Duodenal mucosa (tissue), 2 donors: ENCODE data around the gene GGTLC1.

ENCODE experiments used
- H3K27ac ChIP-seq: one replicate; pipeline ENCODE4 v1.7.0; 2013; ENCODE audit warnings: low read depth, low read length
- H3K27me3 ChIP-seq, 2 donors: one replicate each; pipeline ENCODE4 v1.7.0; 2013; ENCODE audit warnings: low read length in 2 of 2, control low read depth in 1 of 2; ENCODE audit not compliant: insufficient read depth in 2 of 2, control insufficient read depth in 1 of 2
- H3K36me3 ChIP-seq, 2 donors: one replicate each; pipeline ENCODE4 v1.7.0; 2013; ENCODE audit warnings: low read length in 2 of 2, control low read depth in 1 of 2; ENCODE audit not compliant: insufficient read depth in 2 of 2, control insufficient read depth in 1 of 2
- H3K4me1 ChIP-seq, 2 donors: one replicate each; pipeline ENCODE4 v1.7.0; 2013; ENCODE audit warnings: low read length in 2 of 2, control low read depth in 1 of 2; ENCODE audit not compliant: insufficient read depth in 2 of 2, control insufficient read depth in 1 of 2
- H3K4me3 ChIP-seq, 2 donors: one replicate each; pipeline ENCODE4 v1.7.0; 2013; ENCODE audit warnings: low read length in 2 of 2, low read depth in 1 of 2
- H3K9ac ChIP-seq, 2 donors: one replicate each; pipeline ENCODE4 v1.7.0; 2013; ENCODE audit warnings: low read length in 2 of 2, low read depth in 1 of 2
- H3K9me3 ChIP-seq, 2 donors: one replicate each; pipeline ENCODE4 v1.7.0; 2013; ENCODE audit warnings: low read length in 2 of 2, control low read depth in 1 of 2; ENCODE audit not compliant: control insufficient read depth in 1 of 2

Gene GGTLC1

GRCh38 chr20:23967616-23967979 is 21.0 kb downstream of the GGTLC1 start:
- Histone ChIP-seq H3K36me3 (no peaks in the 10 kb centered on the region), H3K4me1 (no peaks in the 10 kb centered on the region), H3K27ac (no peak overlapping the region), H3K4me3 (no peak overlapping the region), H3K9me3 (no peaks in the 10 kb centered on the region), H3K9ac (no peak overlapping the region), H3K27me3 (no peaks in the 10 kb centered on the region)

- Histone ChIP-seq H3K4me3 (no peak overlapping the region), H3K9ac (no peak overlapping the region), H3K9me3 (no peaks in the 10 kb centered on the region), H3K27me3 (no peaks in the 10 kb centered on the region), H3K27ac (no peak overlapping the region), H3K4me1 (no peaks in the 10 kb centered on the region), H3K36me3 (no peaks in the 10 kb centered on the region)
Observed at GRCh38 chr20:23966927-23967615, 21.5 kb downstream of the GGTLC1 start.

DNA sequence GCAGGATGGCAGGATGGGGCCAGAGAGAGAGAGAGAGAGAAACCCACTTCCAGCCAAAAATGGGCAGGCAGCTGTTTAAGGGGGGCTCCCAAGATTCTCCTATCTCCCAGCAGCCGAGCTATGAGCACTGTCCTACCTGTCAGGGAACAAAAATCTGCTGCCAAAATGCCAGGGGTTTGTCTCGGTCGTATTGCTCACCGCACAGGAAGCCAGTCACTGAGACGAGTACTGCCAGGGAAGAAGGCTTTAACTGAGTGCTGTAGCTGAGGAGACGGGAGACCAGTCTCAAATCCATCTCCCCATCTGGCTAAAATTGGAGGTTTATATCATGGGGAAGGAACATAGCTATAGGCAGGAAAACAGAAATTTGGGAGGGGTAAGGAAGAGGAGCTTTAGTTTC is 22.3 kb downstream of the GGTLC1 start:
- Histone ChIP-seq H3K9me3 (no peaks in the 10 kb centered on the region), H3K4me3 (no peak overlapping the region), H3K27me3 (no peaks in the 10 kb centered on the region), H3K9ac (no peak overlapping the region), H3K4me1 (no peaks in the 10 kb centered on the region), H3K36me3 (no peaks in the 10 kb centered on the region), H3K27ac (no peak overlapping the region)

GRCh38 chr20:23963941-23964340 is 24.6 kb downstream of the GGTLC1 start:
- no peaks in the 10 kb centered on the region for H3K9me3 ChIP-seq

DNA sequence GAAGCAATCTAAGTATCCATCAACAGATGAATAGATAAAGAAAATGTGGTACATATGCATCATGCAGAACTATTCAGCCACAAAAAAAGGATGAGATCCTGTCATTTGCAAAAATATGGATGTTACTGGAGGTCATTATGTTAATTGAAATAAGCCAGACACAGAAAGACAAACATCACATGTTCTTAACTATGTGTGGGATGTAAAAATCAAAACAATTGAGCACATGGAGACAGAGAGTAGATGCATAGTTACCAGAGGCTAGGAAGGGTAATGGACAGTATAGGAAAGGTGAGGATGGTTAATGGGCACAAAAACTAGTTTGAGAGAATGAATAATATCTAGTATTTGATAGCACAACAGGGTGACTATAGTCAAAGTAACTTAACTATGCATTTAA is 26.3 kb downstream of the GGTLC1 start:
- no peak overlapping the region for H3K9ac ChIP-seq
- no peaks in the 10 kb centered on the region for H3K4me1 ChIP-seq
- no peaks in the 10 kb centered on the region for H3K36me3 ChIP-seq
- H3K4me3 ChIP-seq = no peak overlapping the region
- no peak overlapping the region for H3K27ac ChIP-seq
- no peaks in the 10 kb centered on the region for H3K9me3 ChIP-seq
- no peaks in the 10 kb centered on the region for H3K27me3 ChIP-seq

More at GRCh38 chr20:23963941-23964340, 24.6 kb downstream of the GGTLC1 start:
- Histone ChIP-seq H3K4me3 (no peak overlapping the region), H3K4me1 (no peaks in the 10 kb centered on the region), H3K27ac (no peak overlapping the region), H3K27me3 (no peaks in the 10 kb centered on the region), H3K36me3 (no peaks in the 10 kb centered on the region), H3K9ac (no peak overlapping the region)

GRCh38 chr20:23959054-23959453 is 29.5 kb downstream of the GGTLC1 start:
- Histone ChIP-seq H3K27me3 (no peaks in the 10 kb centered on the region), H3K9me3 (no peaks in the 10 kb centered on the region), H3K4me1 (no peaks in the 10 kb centered on the region), H3K27ac (no peak overlapping the region), H3K36me3 (no peaks in the 10 kb centered on the region), H3K9ac (no peak overlapping the region), H3K4me3 (no peak overlapping the region)

GRCh38 chr20:23955896-23956295 is 32.7 kb downstream of the GGTLC1 start:
- no peak overlapping the region for H3K27ac ChIP-seq
- H3K4me1 ChIP-seq = no peaks in the 10 kb centered on the region
- H3K27me3 ChIP-seq = no peaks in the 10 kb centered on the region
- no peak overlapping the region for H3K4me3 ChIP-seq
- H3K9me3 ChIP-seq = no peaks in the 10 kb centered on the region
- no peaks in the 10 kb centered on the region for H3K36me3 ChIP-seq
- no peak overlapping the region for H3K9ac ChIP-seq

- H3K36me3 ChIP-seq = no peaks in the 10 kb centered on the region
- no peak overlapping the region for H3K9ac ChIP-seq
- H3K9me3 ChIP-seq = no peaks in the 10 kb centered on the region
- H3K27me3 ChIP-seq = no peaks in the 10 kb centered on the region
- no peaks in the 10 kb centered on the region for H3K4me1 ChIP-seq
- H3K27ac ChIP-seq = no peak overlapping the region
- no peak overlapping the region for H3K4me3 ChIP-seq
Observed at GRCh38 chr20:23954008-23954745, 34.4 kb downstream of the GGTLC1 start.

- no peak overlapping the region for H3K27ac ChIP-seq
- no peaks in the 10 kb centered on the region for H3K27me3 ChIP-seq
- no peaks in the 10 kb centered on the region for H3K9me3 ChIP-seq
- no peak overlapping the region for H3K4me3 ChIP-seq
- no peaks in the 10 kb centered on the region for H3K36me3 ChIP-seq
- H3K4me1 ChIP-seq = no peaks in the 10 kb centered on the region
- no peak overlapping the region for H3K9ac ChIP-seq
Observed at GRCh38 chr20:23946206-23946605, 42.4 kb downstream of the GGTLC1 start.

- Histone ChIP-seq H3K36me3 (no peaks in the 10 kb centered on the region), H3K9ac (no peak overlapping the region), H3K27ac (no peak overlapping the region), H3K27me3 (no peaks in the 10 kb centered on the region), H3K4me1 (no peaks in the 10 kb centered on the region), H3K9me3 (no peaks in the 10 kb centered on the region), H3K4me3 (no peak overlapping the region)
Observed at GRCh38 chr20:23943304-23943703, 45.3 kb downstream of the GGTLC1 start.
